CMK (cell line): Measurements from ENCODE around the gene PCSK6.

Experiments used
- DNase-seq: peaks from one replicate; pipeline ENCODE4 v3.0.0-alpha.2; 2010; ENCODE audit warnings: low read depth

Gene PCSK6

DNA sequence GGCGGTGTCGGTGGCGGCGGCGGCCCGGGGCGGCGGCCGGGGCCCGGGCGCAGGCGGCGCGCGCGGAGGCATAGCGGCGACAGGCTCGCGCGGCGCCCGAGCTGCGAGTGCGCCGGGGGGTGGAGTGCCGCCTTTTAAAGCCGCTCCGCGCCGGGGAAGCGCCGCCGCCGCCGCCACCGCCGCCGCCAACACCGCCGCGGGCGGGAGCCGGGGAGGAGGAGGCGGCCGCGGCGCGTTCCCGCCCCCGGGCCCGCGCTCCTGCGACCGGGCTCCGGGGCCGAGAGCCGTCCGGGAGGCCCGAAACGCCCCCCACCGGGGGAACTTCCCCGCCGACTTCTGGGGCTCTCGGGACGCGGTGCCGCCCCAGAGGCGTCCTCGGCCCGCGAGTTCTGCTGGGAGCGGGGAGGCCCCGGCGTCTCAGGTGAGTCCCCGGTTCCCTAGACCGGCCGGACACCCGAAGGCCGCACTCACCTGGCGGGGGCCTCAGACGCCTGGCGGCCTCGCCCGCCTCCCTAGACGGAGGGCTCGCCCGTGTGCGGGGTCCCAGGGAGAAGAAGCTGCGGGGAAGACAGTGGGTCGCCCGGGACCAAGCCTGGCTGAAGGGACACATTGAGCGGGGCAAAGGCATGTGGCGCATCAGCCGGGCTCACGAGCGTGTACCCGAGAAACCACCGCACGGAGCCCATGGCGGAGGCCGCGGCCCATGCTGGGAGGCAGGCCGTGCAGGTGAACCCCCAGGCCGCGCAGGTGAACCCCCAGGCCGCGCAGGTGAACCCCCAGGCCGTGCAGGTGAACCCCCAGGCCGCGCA is at the start of gene PCSK6:
TSS of gene PCSK6 (minus strand) at position 109 of the 809 bp plus-strand sequence. CDS start at position 72, 37 bp downstream.
- DNase-seq = no peak

DNA sequence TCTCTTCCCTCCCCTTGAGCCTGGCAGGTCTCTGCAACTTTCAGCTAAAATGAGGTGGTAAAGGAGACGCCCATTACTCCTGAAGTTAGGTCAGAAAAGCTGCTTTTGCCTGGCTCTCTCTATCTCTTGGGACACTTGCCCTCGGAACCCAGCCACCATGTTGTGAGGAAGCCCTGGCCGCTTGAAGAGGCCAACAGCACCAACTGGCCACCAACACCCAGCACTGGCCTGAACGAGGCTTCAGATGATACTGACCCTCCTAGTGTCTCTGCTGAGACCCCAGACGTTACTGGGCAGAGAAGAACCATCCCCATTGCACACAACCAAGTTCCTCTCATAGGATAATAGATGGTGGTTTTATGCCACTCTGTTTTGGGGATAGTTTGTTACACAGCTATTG is 49.5 kb upstream of the PCSK6 start:
- no peak for DNase-seq

DNA sequence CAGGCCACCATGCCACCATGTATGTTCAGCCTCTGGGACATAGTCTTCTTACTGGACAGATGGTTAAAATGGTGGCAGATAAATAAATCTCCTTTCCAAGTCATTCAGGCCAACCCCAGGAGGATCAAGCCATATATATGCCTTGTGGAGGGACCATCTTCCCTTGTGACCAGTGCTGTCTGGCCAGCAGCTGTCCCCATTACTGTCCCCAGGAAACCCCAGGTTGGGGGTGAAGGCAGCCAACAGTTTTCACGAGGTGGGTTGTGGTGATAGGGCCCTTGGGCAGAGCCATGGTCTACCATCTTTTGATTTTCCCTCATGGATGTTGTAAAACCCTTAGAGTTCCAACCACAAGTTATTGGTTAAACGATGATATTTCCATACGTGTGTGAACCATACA is 48.7 kb upstream of the PCSK6 start:
- DNase-seq = no peak

DNA sequence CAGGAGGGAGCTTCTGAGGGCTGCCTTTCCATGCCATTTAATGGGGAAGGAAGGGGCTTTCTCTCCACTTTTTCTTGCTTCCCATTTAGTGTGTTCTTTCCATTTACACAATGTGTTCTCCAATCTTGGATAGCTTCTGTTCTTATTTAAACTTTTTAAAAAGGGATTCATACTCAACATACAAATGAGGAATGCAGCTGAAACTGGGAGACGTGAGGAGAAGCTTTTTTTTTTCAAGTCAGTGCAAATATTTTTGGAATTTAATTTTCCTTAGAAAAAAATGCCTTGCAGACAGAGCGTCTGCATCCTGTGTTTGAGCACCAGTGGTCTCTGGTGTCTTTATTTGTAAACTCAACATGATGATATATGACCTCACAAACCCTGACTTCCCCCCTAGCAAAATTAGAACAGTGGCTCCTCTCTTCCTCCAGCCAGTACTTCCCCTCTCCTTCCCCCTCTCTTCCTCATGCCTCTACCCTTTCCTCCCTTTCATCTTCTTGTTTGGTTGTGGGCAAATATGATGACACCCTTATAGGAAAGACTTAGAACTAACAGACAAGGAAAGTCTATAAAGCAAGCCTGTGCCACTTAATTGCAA is 48.1 kb upstream of the PCSK6 start:
- DNase-seq = no peak

DNA sequence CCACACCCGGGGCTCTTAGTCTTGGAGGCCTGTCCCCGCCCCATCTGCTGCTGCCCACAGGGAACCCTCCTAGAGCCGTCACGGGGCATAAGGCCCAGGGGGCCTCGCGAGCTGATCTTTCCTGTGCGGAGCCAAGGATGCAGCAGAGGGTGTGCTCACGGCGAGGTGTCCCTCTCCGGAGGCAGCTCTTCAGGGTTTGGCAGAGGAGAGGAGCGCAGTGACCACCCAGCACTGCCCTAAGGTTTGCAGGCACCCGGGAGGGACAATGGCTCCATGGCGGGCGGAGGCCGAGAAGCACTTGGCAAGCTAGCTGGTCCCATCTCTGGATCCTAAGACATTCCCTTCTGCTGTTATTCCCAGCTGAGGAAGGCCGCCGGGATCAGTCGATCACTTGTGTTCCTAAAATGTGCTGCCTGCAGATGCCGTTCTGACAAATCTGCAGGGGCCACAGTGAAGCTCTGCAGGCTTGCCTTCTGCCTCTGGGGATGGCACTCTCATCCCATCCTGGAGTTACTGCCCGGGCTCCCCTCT is 47.4 kb upstream of the PCSK6 start:
- DNase-seq = no peak

DNA sequence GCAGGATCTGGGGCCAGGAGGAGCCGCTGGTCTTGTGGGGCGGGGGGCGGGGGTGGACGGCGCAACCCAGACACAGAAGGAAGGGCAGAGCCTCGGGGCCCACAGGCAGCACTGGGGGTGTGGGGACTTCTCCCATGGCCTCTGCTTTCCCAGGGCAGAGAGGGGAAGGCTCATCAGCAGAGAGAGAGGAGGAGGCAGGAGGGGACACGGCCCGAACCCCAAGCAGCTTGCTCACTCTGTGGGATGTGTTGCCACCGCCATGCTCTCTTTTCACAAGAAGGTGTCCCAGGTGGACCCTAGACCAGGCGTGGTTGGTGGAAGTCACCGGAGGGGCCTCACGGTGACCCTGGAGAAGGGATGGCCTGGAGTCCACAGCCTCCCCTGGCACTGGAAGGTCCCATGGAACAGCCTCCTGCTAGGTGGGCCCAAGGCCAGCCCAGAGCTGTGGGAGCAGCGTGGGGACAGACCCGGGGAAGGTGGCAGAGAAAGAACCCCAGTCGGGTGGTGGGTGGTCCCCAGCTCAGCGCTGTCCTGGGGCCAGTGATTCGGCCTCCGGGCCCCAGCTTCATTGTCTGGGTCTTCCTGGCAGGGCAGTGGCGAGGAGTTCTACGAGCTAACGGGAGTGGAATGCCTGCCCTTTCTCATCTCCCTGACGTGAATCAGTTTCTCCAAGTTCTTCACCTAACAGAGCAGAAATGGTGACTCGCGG is 46.8 kb upstream of the PCSK6 start:
- no peak for DNase-seq

DNA sequence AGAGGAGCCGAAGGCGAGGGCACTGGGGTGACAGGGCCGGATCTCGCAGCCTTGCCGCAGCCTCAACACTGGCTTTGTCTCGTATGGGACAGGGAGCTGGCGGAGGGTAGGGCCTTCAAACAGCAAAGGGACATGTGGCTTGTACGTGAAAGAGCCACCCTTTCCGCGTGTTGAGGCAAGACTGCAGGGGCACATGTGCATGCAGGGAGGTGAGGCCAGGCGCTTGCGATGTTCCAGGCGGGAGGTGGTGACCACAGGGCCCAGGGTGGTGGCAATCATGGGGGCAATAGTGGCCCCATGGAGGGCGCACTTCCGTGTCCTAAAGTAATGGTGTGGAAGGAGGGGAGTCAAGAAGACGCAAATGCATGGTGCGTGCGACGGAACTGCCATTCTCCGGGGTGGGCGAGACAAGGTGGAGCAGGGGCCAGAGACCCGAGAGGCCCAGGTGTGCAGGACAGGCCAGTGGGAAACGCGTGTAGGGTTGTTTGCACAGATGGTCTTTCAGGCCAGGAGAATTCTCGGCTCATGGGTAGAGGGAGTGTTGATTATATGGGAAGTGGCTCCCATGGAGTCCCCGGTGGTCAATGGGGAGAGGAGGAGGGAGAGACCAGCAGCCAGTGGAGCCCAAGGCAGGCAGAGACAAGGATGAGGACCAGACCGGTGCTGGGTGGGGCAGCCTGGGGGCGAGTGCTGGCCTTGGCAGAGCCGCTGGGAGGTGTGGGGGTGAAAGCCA is 45.8 kb upstream of the PCSK6 start:
- no peak for DNase-seq

DNA sequence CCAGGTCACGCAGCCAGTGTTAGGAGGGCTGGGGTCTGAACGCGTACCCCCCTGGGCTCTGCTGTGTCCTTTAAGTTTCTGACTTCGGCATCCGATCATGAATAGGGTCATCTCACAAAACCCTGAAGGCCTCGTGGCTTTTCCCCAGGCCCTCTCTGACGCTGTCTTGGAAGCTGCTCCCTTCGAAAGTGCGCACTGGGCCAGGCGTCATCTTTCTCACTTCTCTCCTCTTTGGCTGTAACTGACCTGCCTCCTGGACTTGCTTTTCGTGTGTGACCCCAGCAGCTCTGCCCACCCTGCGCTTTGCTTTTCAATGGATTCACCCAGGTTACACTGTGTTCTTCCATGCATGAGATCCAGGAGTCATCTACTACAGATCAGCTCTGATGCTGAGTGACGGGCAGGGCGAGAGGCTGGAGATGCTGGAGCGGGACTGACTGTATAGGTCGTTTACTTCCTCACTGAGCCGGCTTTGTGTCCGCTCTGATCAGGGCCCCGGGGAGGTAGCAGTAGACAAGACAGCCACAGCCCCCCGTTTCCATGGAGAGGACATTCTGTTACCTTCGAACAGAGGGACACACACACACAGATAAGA is 45.0 kb upstream of the PCSK6 start:
- no peak for DNase-seq

DNA sequence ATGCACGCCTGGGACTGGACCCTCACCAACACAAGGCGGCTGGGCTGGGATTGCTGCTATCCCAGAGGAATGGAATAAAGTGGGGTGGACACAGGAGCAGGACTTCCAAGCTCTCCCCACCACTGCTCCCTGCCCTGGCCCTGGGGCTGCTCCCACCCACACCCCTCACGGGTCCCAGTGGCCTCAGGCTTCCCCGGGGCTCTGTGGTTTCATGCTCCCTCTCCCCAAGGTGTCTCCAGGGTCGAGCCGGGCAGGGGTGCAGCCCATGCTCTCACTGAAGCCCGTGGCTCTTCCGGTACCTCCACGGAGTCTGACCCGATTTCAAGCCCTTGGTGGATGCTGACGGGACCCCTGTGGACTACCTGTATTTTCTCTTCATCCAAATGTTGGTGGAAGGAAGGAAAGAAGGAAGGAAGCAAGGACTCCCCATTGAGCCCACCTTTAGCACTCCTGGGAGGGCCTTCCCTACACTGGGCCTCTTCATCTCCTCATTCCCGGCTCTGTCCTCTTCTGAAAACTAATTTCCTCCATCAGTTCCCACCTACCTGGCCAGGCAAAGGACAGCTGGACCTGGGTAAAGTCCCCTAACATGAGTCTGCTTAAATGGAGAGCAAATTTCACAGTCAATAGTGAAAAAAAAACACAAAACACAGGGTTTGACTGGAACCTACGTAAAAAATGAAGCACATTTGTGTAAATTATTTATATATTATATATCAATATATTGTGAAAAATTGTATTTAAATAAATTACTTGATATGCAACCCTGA is 44.0 kb upstream of the PCSK6 start:
- no peak for DNase-seq

DNA sequence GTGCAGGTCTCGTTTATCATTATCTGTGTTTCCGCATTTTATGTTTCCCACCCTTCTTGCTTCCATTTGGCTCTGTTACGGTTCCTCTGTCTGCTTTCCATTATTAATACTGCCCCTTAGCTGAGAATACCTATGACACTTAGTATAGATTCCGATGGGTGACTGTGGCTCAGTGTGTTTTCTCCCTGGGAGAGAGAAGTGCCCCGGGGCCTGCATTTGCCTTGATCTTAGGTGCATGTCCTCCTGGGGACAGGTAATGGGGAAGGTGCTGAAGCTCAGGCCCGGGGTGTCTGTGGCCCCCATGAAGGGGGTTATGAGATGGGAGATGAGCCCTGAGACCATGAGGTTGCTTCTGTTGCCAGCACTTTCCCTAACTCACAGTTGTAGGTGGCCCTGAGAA is 43.4 kb upstream of the PCSK6 start:
- DNase-seq = no peak

DNA sequence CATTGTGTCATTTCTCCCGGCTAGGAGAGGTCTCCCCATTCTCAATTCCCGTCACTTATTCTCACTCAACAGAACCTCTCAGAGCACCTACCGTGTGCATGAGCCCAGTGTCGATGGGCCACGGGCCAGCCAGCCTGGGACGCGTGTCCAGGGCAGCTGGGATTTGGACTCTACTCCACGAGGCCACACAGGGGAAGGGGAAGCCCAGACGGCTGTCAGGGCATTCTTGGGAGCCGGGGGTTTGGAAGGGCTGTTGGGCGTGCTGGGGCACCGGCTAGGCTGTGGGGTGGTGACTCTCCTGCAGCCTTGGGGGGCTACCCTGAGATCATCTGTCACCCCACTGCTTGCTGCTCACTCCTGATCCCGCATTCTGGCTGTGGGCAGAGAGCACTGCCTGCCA is 41.7 kb upstream of the PCSK6 start:
- DNase-seq = no peak

DNA sequence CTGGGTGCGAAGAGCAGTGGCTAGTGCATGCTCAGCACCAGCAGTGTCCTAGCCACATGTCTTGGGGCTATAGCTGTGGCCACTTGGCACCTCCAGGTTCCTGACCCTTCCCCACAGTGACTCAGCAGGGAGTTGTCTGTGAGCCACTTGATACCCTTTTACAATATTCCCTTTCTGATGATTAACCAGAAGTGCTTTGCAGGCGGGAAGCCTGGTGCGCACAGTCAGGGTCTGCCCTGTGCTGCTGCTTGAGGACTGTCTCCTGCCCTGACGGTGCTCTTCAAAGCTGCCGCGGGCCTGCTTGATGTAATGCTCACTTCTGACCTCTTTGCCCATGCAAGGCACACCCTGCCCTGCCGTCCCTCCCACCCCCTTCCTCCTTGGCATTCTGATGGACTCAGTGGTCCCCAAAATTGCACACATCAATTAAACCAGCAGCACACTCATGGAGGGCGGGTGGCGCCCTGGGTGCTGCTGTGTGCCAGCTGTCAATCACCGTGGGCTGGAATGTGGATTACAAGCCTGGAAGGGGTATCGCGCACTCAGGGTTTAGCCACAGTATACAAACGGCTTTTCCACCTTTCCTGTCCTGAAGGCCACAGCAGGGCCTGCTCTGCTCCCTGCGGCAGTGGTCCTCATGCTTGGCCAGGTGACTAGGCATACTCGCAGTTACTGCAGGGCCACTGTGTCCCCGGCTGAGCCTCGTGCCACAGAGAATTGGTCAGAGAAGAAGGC is 40.9 kb upstream of the PCSK6 start:
- no peak for DNase-seq

DNA sequence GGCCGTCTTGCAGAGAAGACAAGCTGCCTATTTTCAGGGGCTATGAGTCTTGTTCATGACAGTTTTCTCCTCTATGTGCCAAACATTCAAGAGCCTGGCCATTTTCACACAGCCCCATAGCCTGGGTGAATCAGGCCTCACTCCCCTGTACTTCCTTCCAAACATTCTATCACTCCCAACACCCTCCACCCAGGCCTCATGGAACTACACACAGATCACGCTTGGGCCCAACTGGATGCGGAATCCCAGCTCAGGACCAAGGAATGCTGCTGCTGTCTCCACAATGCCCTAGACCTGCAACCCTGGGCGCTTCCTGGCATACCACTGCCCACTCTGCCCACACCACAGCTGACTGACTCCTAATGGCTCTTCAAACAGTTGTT is 39.4 kb upstream of the PCSK6 start:
- no peak for DNase-seq

DNA sequence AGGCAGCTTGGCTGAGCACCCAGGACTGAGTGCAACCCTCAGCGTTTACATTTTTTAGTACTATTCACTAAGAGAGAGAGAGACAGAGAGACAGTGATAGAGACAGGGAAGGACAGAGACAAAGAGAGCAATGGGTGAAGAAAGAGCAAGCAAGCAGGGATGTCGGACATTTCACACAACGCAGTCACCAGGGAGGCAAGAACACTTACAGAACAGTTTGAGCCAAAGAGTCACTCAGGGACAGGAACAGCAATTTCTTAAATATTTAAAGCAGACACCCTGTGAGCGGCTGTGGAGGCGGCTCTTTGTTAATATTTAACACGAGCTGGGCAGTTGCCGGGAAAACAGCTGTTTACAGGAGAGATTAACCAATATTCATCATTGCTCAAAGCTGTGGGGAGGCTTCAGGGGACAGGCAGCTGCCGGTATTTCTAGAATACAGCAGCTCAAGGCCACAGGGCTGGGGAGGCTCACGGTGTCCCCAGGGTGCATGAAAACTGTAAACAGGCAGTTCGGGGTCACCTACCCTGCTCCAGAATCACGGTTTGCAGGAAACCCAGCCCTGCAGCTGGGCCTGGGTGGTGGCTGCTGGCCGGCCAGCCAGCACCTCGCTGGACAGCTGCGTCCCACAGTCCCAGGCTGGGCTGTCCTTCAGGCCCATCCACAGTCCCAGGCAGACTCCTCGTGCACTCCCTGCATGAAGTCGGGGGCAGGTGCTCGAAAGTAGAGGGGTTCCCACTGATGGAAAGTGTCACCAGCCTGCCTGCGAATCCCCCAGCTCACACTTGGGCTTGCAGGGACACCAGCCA is 38.8 kb upstream of the PCSK6 start:
- no peak for DNase-seq

DNA sequence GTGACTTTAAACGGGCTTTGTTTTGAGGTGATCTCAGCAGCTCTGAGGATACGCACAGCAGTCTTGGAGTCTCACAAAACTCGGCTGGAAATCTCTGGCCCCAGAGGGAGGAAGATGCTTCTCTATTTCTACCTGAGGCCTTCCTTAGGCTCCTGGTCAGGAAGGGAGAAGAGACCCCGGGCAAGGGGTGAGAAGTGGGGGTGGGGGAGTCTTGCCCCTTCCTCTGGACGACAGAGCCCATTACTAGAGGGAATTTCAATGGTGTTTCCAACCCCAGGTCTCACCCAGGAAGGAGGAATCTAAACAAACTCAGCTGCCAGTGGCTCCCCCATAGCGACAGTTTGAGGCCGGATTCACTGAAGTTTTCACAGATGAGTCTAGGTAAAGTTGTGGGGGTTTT is 37.4 kb upstream of the PCSK6 start:
- DNase-seq = no peak

DNA sequence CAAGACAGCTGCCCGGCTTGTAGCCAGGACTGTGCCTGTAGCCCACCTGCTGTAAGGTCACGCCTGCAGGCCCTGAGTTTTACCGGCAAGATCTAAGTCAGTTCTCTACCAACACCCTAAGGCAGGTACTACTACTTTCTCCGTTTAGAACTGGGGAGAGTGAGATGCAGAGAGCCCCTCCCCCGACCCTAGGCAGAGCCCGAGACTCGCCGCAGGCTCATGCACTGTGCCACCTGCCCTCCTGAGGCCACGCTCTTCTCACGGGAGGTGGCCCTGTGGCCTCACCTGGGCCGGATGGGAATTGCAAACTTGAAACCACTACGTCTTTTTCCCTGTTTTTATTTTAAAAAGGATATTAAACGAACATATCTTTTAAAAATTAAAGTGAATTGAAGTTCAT is 36.9 kb upstream of the PCSK6 start:
- no peak for DNase-seq

DNA sequence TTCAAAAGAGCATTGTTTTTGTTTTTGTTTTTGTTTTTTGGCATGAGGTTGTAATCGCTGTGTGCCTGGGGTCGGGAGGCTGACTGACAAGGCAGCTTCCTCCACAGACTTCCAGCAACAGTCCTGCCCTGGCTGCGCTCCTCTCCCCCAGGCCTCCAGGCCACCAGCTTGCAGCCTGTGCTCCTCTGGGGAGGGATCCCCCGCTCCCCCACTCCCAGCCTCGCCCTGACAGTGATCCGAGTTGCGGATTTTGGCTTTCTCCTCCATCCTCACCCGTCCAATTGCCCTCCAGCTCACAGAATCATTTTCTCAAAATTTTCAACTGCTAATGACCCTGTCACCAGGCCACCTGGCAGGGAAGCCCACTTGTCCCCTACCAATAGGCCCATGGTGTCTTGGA is 36.5 kb upstream of the PCSK6 start:
- DNase-seq = no peak

DNA sequence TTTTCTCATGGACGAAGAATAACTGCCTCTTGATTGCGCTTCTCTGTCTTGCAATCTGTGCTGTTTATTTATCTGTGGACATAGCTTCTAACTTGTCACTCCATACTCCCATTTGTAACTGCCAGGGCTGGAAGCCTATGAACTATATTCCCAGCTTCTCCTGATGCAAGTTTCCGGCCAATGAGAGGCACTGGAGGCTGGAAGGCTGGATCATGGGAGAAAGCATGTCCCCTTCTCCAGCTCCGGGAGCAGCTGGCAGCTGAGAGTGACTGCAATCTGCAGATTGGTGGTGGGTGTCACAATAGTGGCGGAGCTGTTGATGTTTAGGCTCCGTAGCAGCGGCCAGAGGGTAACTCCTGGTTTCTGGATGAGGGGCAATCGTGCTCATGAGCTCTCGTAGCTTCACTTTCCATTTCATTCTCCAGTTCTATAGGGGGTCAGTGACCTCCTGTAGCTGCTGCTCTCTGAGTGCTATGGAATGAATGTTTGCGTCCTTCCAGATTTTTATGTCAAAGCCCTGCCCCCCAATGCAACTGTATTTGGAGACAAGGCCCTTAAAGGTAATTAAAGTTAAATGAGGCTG is 35.7 kb upstream of the PCSK6 start:
- DNase-seq = no peak

DNA sequence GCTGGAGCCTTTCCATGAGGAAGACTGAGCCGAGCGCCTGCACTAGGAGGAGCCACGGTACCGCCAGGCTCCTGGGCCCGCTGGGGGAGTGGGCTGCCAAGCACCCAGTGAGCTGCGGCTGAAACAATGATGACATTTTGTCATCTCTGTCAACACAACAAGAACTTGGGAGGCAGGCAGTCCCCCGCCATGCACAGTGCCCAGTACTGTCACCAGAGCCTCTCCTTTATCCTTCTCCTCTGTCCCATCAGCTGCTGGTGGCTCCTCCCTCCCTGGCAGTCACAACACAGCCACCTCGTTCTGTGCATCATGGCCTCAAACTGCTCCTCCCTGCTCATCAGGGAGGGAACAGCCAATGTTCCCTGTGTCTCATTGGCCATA is 34.0 kb upstream of the PCSK6 start:
- DNase-seq = no peak
